IPS DF 6.9 (cell line): ENCODE measurements around the gene PJVK.
"Not testable (repeated sequence)": the region's sequence is repeated elsewhere in the genome, so short reads cannot be mapped to it uniquely, and the experiment has no call there.

Experiments used
- DNase-seq: peaks from one replicate; pipeline ENCODE4 v3.0.0-alpha.2; 2013; ENCODE audit warnings: low read depth, low spot score
- H3K27ac ChIP-seq: one replicate; pipeline ENCODE4 v1.5.1; 2013; ENCODE audit warnings: low read length, control low read depth
- H3K27me3 ChIP-seq: 2 replicates; pipeline ENCODE4 v1.6.1; 2013; ENCODE audit warnings: mild to moderate bottlenecking, low read length; ENCODE audit not compliant: control insufficient read depth, insufficient read depth
- H3K36me3 ChIP-seq: 2 replicates; pipeline ENCODE4 v1.6.1; 2013; ENCODE audit warnings: low read length; ENCODE audit not compliant: control insufficient read depth, insufficient read depth
- H3K4me1 ChIP-seq: 2 replicates; pipeline ENCODE4 v1.6.1; 2013; ENCODE audit warnings: low read length; ENCODE audit not compliant: control insufficient read depth, insufficient read depth
- H3K4me3 ChIP-seq: 2 replicates; pipeline ENCODE4 v1.5.1; 2013; ENCODE audit warnings: mild to moderate bottlenecking, low read length
- H3K9me3 ChIP-seq: 2 replicates; pipeline ENCODE4 v1.6.1; 2013; ENCODE audit warnings: low read length, inconsistent platforms; ENCODE audit not compliant: control insufficient read depth, insufficient read depth
- WGBS: extraction: QIAGEN DNeasy Blood & Tissue Kit; methylation state at CpG from one replicate; pipeline ENCODE4 v1.1.7; 2013; ENCODE audit warnings: mixed read lengths, missing lambda C conversion rate; ENCODE audit not compliant: insufficient read length, insufficient coverage; 5-methylcytosine and 5-hydroxymethylcytosine counted together

The PJVK gene

DNA sequence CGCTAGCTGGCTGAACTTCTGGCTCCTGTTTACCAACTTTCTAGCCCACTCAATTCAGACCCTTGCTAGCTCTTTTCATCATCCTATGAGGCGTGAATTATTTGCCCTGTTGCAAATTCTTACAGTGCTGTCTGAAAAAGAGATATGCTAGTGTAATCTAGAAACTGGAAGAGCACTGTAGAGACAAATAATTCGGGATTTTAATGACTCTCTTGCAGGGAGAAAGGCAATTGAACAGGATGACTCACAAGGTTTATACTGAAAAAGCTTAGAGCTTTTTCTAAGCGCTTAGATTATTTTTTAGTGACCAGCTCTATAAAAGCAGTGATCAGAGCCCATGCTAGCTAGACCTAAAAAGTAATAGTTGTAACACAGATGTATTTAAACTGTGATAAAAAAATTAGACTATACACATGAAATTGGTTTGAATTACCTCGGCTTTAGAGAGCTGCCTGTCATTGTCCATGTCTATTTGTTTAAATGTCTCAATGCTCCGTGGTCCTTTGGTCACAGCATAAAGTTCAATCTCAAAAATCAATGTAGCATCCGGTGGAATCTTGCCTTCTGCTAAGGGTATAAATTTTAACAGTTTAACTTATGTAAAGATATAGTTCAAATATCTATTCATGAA lies 18.2 kb downstream of the PJVK start:
- no peak for DNase-seq
- Histone ChIP-seq H3K36me3 (no peaks in the 10 kb centered on the region), H3K4me3 (no peak overlapping the region), H3K27ac (no peak overlapping the region), H3K9me3 (no peaks in the 10 kb centered on the region), H3K4me1 (no peaks in the 10 kb centered on the region), H3K27me3 (no peaks in the 10 kb centered on the region)
- WGBS = no CpG with 5 or more reads among the region's 7 CpGs

DNA sequence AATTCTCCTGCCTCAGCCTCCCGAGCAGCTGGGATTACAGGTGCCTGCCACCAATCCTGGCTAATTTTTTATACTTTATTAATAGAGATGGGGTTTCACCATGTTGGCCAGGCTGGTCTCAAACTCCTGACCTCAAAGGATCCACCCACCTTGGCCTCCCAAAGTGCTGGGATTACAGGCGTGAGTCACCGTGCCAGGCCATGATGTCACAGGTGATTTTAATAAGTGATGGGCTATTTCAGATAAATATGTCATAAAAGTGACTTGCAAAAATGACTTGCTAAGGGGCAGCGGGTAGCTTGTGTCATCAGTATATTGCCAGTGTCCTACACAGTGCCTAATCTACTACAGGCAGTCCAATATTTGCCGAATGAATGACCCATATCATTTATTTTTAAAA lies 20.1 kb downstream of the PJVK start:
- not testable (repeated sequence) for H3K4me3 ChIP-seq, H3K36me3 ChIP-seq, H3K27ac ChIP-seq, H3K4me1 ChIP-seq, H3K27me3 ChIP-seq, DNase-seq, H3K9me3 ChIP-seq
- no CpG with 5 or more reads among the region's 5 CpGs for WGBS

DNA sequence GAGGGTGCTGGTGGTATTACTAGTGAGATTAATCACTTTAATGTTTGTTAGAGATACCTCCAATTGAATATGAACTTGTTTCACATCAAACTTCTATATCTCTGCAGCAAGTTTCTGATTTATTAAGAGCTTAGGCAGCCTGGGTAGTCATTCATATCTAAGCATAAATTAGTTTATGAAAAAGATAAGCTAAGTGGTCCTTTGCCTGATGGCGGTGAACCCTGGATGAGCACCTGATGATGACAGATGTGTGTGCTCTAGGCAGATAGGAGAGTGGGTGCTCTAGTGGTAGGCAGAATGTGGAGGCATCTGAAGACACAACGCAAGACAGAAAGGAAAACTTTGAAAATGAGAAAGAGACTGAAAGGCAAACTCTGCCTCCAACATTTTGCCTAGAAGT lies 22.2 kb downstream of the PJVK start:
- DNase-seq = no peak
- WGBS = no CpG with 5 or more reads among the region's 2 CpGs
- H3K4me1 ChIP-seq = no peaks in the 10 kb centered on the region
- H3K36me3 ChIP-seq = no peaks in the 10 kb centered on the region
- H3K9me3 ChIP-seq = no peaks in the 10 kb centered on the region
- H3K27ac ChIP-seq = no peak overlapping the region
- H3K4me3 ChIP-seq = no peak overlapping the region
- no peaks in the 10 kb centered on the region for H3K27me3 ChIP-seq

DNA sequence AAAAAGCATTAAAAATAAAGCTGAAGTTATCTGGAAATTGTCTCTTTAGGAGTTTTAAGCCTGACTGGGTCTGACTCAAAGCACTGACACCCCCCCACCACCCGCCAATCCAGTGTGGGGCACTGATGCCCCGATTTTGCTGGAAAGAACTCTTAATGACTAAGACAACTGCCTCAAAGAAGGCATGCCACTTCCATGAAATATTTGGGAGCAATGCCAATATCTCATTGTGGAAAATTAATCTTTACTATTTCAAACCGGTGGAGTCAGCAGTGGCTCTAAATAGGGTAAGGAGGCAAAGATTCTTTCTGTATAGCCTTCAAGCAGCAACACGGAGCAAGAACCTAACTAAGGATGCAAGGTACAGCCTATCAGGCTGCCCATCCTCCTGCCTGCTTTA lies 22.8 kb downstream of the PJVK start:
- Histone ChIP-seq H3K4me3 (no peak overlapping the region), H3K27ac (no peak overlapping the region), H3K27me3 (no peaks in the 10 kb centered on the region), H3K9me3 (no peaks in the 10 kb centered on the region), H3K36me3 (no peaks in the 10 kb centered on the region), H3K4me1 (no peaks in the 10 kb centered on the region)
- no peak for DNase-seq
- WGBS = no CpG with 5 or more reads among the region's 4 CpGs

- no peak for DNase-seq
- H3K4me1 ChIP-seq = 0 out of 2 replicates have a peak, but pooled peaks cover 1% of the 10 kb centered on the region
- no peak overlapping the region for H3K4me3 ChIP-seq
- H3K36me3 ChIP-seq = no peaks in the 10 kb centered on the region
- H3K27ac ChIP-seq = no peak overlapping the region
- H3K27me3 ChIP-seq = no peaks in the 10 kb centered on the region; the same call in 1 of the 2 replicates
- WGBS = no CpG with 5 or more reads among the region's 5 CpGs
- no peaks in the 10 kb centered on the region for H3K9me3 ChIP-seq
These were observed 23.4 kb downstream of the PJVK start for GRCh38 chr2:178474560-178474959.

DNA sequence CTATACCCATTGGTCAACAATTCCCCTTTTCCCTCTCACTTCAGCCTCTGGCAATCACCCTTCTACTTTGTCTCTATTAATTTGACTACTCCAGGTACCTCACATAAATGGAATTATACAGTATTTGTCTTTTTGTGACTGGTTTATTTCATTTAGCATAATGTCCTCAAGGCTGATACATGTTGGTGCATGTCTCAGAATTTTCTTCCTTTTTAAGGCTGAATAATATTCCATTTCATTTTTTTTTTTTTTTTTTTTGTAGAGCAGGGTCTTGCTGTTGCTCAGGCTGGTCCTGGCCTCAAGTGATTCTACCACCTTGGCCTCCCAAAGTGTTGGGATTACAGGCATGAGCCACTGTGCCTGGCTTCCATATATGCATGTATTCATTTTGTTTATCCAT lies 25.3 kb downstream of the PJVK start:
- DNase-seq = no peak
- no peaks in the 10 kb centered on the region for H3K9me3 ChIP-seq
- H3K4me1 ChIP-seq = 0 out of 2 replicates have a peak, but pooled peaks cover 1% of the 10 kb centered on the region
- H3K4me3 ChIP-seq = no peak overlapping the region
- H3K27ac ChIP-seq = no peak overlapping the region
- no peaks in the 10 kb centered on the region; the same call in 1 of the 2 replicates for H3K27me3 ChIP-seq
- H3K36me3 ChIP-seq = no peaks in the 10 kb centered on the region

- H3K4me1 ChIP-seq = 0 out of 2 replicates have a peak, but pooled peaks cover 1% of the 10 kb centered on the region
- H3K36me3 ChIP-seq = no peaks in the 10 kb centered on the region
- H3K27me3 ChIP-seq = no peaks in the 10 kb centered on the region; the same call in 1 of the 2 replicates
- WGBS = no CpG with 5 or more reads among the region's 3 CpGs
- no peak overlapping the region; the same call in 1 of the 2 replicates for H3K4me3 ChIP-seq
- no peaks in the 10 kb centered on the region for H3K9me3 ChIP-seq
- no peak overlapping the region for H3K27ac ChIP-seq
- no peak for DNase-seq
These were observed 26.4 kb downstream of the PJVK start for GRCh38 chr2:178477443-178478129.

DNA sequence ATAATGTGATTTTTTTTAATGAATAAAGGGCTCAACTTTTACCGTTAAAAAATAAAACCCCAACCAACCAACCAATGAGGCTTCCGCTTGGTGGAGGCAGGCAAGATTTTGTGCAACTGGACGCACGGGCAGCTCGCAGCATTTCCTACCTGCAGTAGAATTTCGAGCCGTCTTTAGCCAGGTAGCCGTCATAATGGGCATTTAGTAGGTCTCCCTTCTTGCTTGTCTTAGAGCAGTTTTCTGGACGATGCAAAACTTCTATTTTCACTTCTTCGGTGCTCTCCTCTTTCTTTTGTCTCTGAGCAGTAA lies 26.9 kb downstream of the PJVK start:
- H3K9me3 ChIP-seq = no peaks in the 10 kb centered on the region
- DNase-seq = no peak
- WGBS = no CpG with 5 or more reads among the region's 10 CpGs

GRCh38 chr2:178478439-178479274 lies 27.5 kb downstream of the PJVK start, which contains the start of gene FKBP7:
Gene FKBP7, minus strand, starts transcription at chr2:178478600. Its CDS starts 101 bp downstream, at chr2:178478499.
- Histone ChIP-seq H3K27ac (no peak within 1 kb of the TSS), H3K4me1 (0 out of 2 replicates have a peak, but pooled peaks cover 1% of the 10 kb centered on the region), H3K9me3 (no peaks in the 10 kb centered on the region), H3K4me3 (peak within 1 kb of the TSS; percentile 85; the same call in 1 of the 2 replicates), H3K27me3 (no peaks in the 10 kb centered on the region; the same call in 1 of the 2 replicates), H3K36me3 (no peaks in the 10 kb centered on the region)
- no CpG with 5 or more reads among the region's 56 CpGs for WGBS
- no peak for DNase-seq

More for the DNA sequence above, 26.9 kb downstream of the PJVK start:
- Histone ChIP-seq H3K4me3 (peak overlapping the region; percentile 85; the same call in 1 of the 2 replicates), H3K27me3 (no peaks in the 10 kb centered on the region; the same call in 1 of the 2 replicates), H3K36me3 (no peaks in the 10 kb centered on the region), H3K4me1 (0 out of 2 replicates have a peak, but pooled peaks cover 1% of the 10 kb centered on the region), H3K27ac (no peak overlapping the region)

- peak overlapping the region; percentile 85; the same call in 1 of the 2 replicates for H3K4me3 ChIP-seq
- H3K9me3 ChIP-seq = no peaks in the 10 kb centered on the region
- no peak for DNase-seq
- no peak overlapping the region for H3K27ac ChIP-seq
- WGBS = 100% methylated on average over 1 of the region's 4 CpGs
- 0 out of 2 replicates have a peak, but pooled peaks cover 1% of the 10 kb centered on the region for H3K4me1 ChIP-seq
- no peaks in the 10 kb centered on the region; the same call in 1 of the 2 replicates for H3K27me3 ChIP-seq
- no peaks in the 10 kb centered on the region for H3K36me3 ChIP-seq
These were observed 28.1 kb downstream of the PJVK start for GRCh38 chr2:178479275-178479616.
